ENCODE measurements around the gene NAGLU. TPM values are rescaled to one million over a fixed set of nuclear protein-coding genes. Genes with fewer than 3 reads are reported as not detected.

The NAGLU gene
- total and polyA plus RNA-seq, 2 of the 13 experiments (the other 11 are each of a cell fraction or from before 2014, with no cell fraction given) = 28.2 to 40.1 TPM

- peak; percentile 90 for TF ChIP-seq USF2 (IDR thresholded peaks at IDR 0.05; ENCODE audit: low read depth, low read length)
- peak; percentile 95; the same call in 1 of the 2 replicates for TF ChIP-seq USF2 (CRISPR knock-in tag; IDR thresholded peaks at IDR 0.05; ENCODE audit: borderline replicate concordance)
- 0 out of 2 replicates have a peak, but pooled peaks have one; percentile 85 for TF ChIP-seq ZNF367 (CRISPR knock-in tag; IDR thresholded peaks at IDR 0.05; ENCODE audit: borderline replicate concordance)
- no peak for TF ChIP-seq TSC22D2 (CRISPR knock-in tag; IDR thresholded peaks at IDR 0.05; ENCODE audit: borderline replicate concordance)
- TF ChIP-seq ELF1 (CRISPR knock-in tag; IDR thresholded peaks at IDR 0.05) = peak; percentile 98
- TF ChIP-seq ZMYM2 (CRISPR knock-in tag; IDR thresholded peaks at IDR 0.05) = peak; percentile 84
- peak; percentile 76 for TF ChIP-seq MED8 (CRISPR knock-in tag; IDR thresholded peaks at IDR 0.05; ENCODE audit: insufficient replicate concordance)
- TF ChIP-seq KAT2B (IDR thresholded peaks at IDR 0.05; ENCODE audit: borderline replicate concordance, low read depth, low read length) = no peak
- TF ChIP-seq TEF (CRISPR knock-in tag; IDR thresholded peaks at IDR 0.05) = peak; percentile 88
- peak; percentile 57; the same call in 1 of the 2 replicates for TF ChIP-seq ZMYM4 (CRISPR knock-in tag; IDR thresholded peaks at IDR 0.05)
- TF ChIP-seq ETV5 (CRISPR knock-in tag; IDR thresholded peaks at IDR 0.05; ENCODE audit: borderline replicate concordance) = peak; percentile 85; the same call in 1 of the 2 replicates
- TF ChIP-seq E2F1 (CRISPR knock-in tag; IDR thresholded peaks at IDR 0.05) = 0 out of 2 replicates have a peak, but pooled peaks have one; percentile 29
- no peak; the same call in 1 of the 2 replicates for TF ChIP-seq ZNF543 (CRISPR knock-in tag; IDR thresholded peaks at IDR 0.05)
- 0 out of 2 replicates have a peak, but pooled peaks have one; percentile 46 for TF ChIP-seq ZNF264 (CRISPR knock-in tag; IDR thresholded peaks at IDR 0.05)
- TF ChIP-seq ZNF580 (CRISPR knock-in tag; IDR thresholded peaks at IDR 0.05; ENCODE audit: borderline replicate concordance, low read depth) = peak; percentile 83; the same call in 1 of the 2 replicates
- TF ChIP-seq ARID5B (CRISPR knock-in tag; IDR thresholded peaks at IDR 0.05) = peak; percentile 86
- peak; percentile 58; the same call in 1 of the 2 replicates for TF ChIP-seq RXRA (CRISPR knock-in tag; IDR thresholded peaks at IDR 0.05)
- peak; percentile 56 for TF ChIP-seq YEATS4 (CRISPR knock-in tag; IDR thresholded peaks at IDR 0.05; ENCODE audit: borderline replicate concordance)
- peak; percentile 17; the same call in 1 of the 2 replicates for TF ChIP-seq ZSCAN21 (CRISPR knock-in tag; IDR thresholded peaks at IDR 0.05; ENCODE audit: borderline replicate concordance)
- TF ChIP-seq CREB1 (IDR thresholded peaks at IDR 0.05) = no peak
- TF ChIP-seq CREB1 (CRISPR knock-in tag; IDR thresholded peaks at IDR 0.05) = no peak
- no peak; the same call in 1 of the 2 replicates for TF ChIP-seq IRF1 (CRISPR knock-in tag; IDR thresholded peaks at IDR 0.05; ENCODE audit: low read depth)
Measured at GRCh38 chr17:42536048-42536371, at the start of gene NAGLU (continued).

All from HepG2 (cell line).